HEK293 (cell line): ENCODE results near the gene NRG2.

ENCODE experiments used
- CTCF ChIA-PET: fragments of 350-600 bp; formaldehyde crosslinking; extraction: SDS; loops from one replicate; lab custom pipeline; 2021; ENCODE audit warnings: antibody characterized with exemption; lab: Yijun Ruan, JAX
- POLR2A ChIA-PET: fragments of 300-600 bp; formaldehyde crosslinking; extraction: SDS; loops from one replicate; lab custom pipeline; 2020; ENCODE audit warnings: antibody characterized with exemption, inconsistent platforms; lab: Yijun Ruan, JAX
- H3K27ac ChIP-seq: fragments of 200-500 bp; sonication (Bioruptor generic); 2 replicates; pipeline ENCODE4 v1.5.1; 2014; ENCODE audit warnings: low read depth, low read length, control low read depth, inconsistent platforms; ENCODE audit errors: extremely low read depth
- H3K36me3 ChIP-seq, 2 experiments: fragments of 200-500 bp in 1 of 2; sonication (Bioruptor generic) in 1 of 2; 1 replicate in 1 of 2; 2 replicates in 1 of 2; pipeline ENCODE4 v1.5.1; 2014 to 2017; ENCODE audit warnings: inconsistent platforms in 2 of 2, low read length in 2 of 2; ENCODE audit not compliant: control insufficient read depth in 2 of 2, insufficient read depth in 1 of 2
- H3K4me1 ChIP-seq: fragments of 200-500 bp; sonication (Bioruptor generic); 2 replicates; pipeline ENCODE4 v1.5.1; 2014; ENCODE audit warnings: mild to moderate bottlenecking, low read length, inconsistent platforms; ENCODE audit not compliant: control insufficient read depth, insufficient read depth
- H3K4me3 ChIP-seq: 2 replicates; pipeline ENCODE4 v1.5.1; 2011; ENCODE audit warnings: low read depth, mild to moderate bottlenecking, control low read depth, low read length, moderate library complexity
- H3K9me3 ChIP-seq: fragments of 200-500 bp; sonication (Bioruptor generic); 2 replicates; pipeline ENCODE4 v1.5.1; 2014; ENCODE audit warnings: low read depth, low read length, inconsistent platforms; ENCODE audit not compliant: control insufficient read depth, insufficient read depth
- AEBP2 ChIP-seq: fragments of 450-650 bp; formaldehyde crosslinking; IDR thresholded peaks from 2 replicates; pipeline ENCODE4 v1.5.1; 2016; ENCODE audit warnings: missing biosample characterization, missing genetic modification characterization, borderline replicate concordance
- EGR2 ChIP-seq: fragments of 450-650 bp; formaldehyde crosslinking; IDR thresholded peaks from 2 replicates; pipeline ENCODE4 v1.5.1; 2016; ENCODE audit warnings: low read depth, missing biosample characterization, missing genetic modification characterization
- GLI4 ChIP-seq: fragments of 450-650 bp; formaldehyde crosslinking; IDR thresholded peaks from 2 replicates; pipeline ENCODE4 v1.5.1; 2016; ENCODE audit warnings: missing biosample characterization, missing genetic modification characterization
- KLF10 ChIP-seq: fragments of 450-650 bp; IDR thresholded peaks from 2 replicates; pipeline ENCODE4 v1.5.1; 2018; ENCODE audit warnings: missing biosample characterization, mild to moderate bottlenecking, missing genetic modification characterization
- KLF9 ChIP-seq: fragments of 450-650 bp; formaldehyde crosslinking; IDR thresholded peaks from 2 replicates; pipeline ENCODE4 v1.5.1; 2016; ENCODE audit warnings: missing biosample characterization, missing genetic modification characterization, low read depth
- MZF1 ChIP-seq: fragments of 450-650 bp; formaldehyde crosslinking; IDR thresholded peaks from 2 replicates; pipeline ENCODE4 v1.5.1; 2017; ENCODE audit warnings: missing biosample characterization, missing genetic modification characterization, borderline replicate concordance
- PRDM1 ChIP-seq: fragments of 450-650 bp; formaldehyde crosslinking; IDR thresholded peaks from 2 replicates; pipeline ENCODE4; 2016; ENCODE audit warnings: missing biosample characterization, missing genetic modification characterization
- TRIM28 ChIP-seq: IDR thresholded peaks from 2 replicates; pipeline ENCODE4 v1.6.1; 2011; ENCODE audit warnings: low read length, control low read depth, borderline replicate concordance
- YY2 ChIP-seq: fragments of 450-650 bp; formaldehyde crosslinking; IDR thresholded peaks from 2 replicates; pipeline ENCODE4 v1.5.1; 2016; ENCODE audit warnings: missing biosample characterization, missing genetic modification characterization
- ZFHX2 ChIP-seq: fragments of 450-650 bp; formaldehyde crosslinking; conservative IDR thresholded peaks from 2 replicates; pipeline ENCODE4 v1.5.1; 2016; ENCODE audit warnings: missing biosample characterization, missing genetic modification characterization
- ZFP3 ChIP-seq: fragments of 450-650 bp; formaldehyde crosslinking; IDR thresholded peaks from 2 replicates; pipeline ENCODE4 v1.5.1; 2016; ENCODE audit warnings: low read depth, missing biosample characterization, missing genetic modification characterization
- ZNF211 ChIP-seq: fragments of 450-650 bp; formaldehyde crosslinking; IDR thresholded peaks from 2 replicates; pipeline ENCODE4 v1.5.1; 2016; ENCODE audit warnings: low read depth, missing biosample characterization, missing genetic modification characterization
- ZNF248 ChIP-seq: fragments of 450-650 bp; formaldehyde crosslinking; IDR thresholded peaks from 2 replicates; pipeline ENCODE4 v1.5.1; 2017; ENCODE audit warnings: missing biosample characterization, missing genetic modification characterization
- ZNF266 ChIP-seq: fragments of 450-650 bp; formaldehyde crosslinking; IDR thresholded peaks from 2 replicates; pipeline ENCODE4 v1.5.1; 2016; ENCODE audit warnings: missing biosample characterization, missing genetic modification characterization, low read depth
- ZNF274 ChIP-seq, 2 experiments: fragments of 200-500 bp in 1 of 2; fragments of 450-650 bp in 1 of 2; sonication (Bioruptor generic) in 1 of 2; formaldehyde crosslinking in 1 of 2; IDR thresholded peaks; 2 replicates each; pipeline versions ENCODE4 v1.5.1 to v1.6.1; 2014 to 2016; ENCODE audit warnings: borderline replicate concordance in 1 of 2, inconsistent platforms in 1 of 2, low read length in 1 of 2, missing biosample characterization in 1 of 2, missing genetic modification characterization in 1 of 2
- ZNF335 ChIP-seq: fragments of 450-650 bp; formaldehyde crosslinking; conservative IDR thresholded peaks from 2 replicates; pipeline ENCODE4 v1.5.1; 2016; ENCODE audit warnings: missing biosample characterization, missing genetic modification characterization
- ZNF341 ChIP-seq: fragments of 450-650 bp; formaldehyde crosslinking; IDR thresholded peaks from 2 replicates; pipeline ENCODE4; 2016; ENCODE audit warnings: low read depth, missing biosample characterization, missing genetic modification characterization
- ZNF350 ChIP-seq: fragments of 450-650 bp; formaldehyde crosslinking; IDR thresholded peaks from 2 replicates; pipeline ENCODE4 v1.5.0; 2017; ENCODE audit warnings: missing biosample characterization, mild to moderate bottlenecking, missing genetic modification characterization
- ZNF354C ChIP-seq: fragments of 450-650 bp; formaldehyde crosslinking; IDR thresholded peaks from 2 replicates; pipeline ENCODE4 v1.5.1; 2016; ENCODE audit warnings: missing biosample characterization, missing genetic modification characterization, low read depth, borderline replicate concordance
- ZNF510 ChIP-seq: fragments of 450-650 bp; formaldehyde crosslinking; IDR thresholded peaks from 2 replicates; pipeline ENCODE4 v1.5.1; 2018; ENCODE audit warnings: mild to moderate bottlenecking, missing genetic modification characterization, missing biosample characterization; ENCODE audit not compliant: insufficient replicate concordance
- ZNF514 ChIP-seq: fragments of 450-650 bp; formaldehyde crosslinking; IDR thresholded peaks from 2 replicates; pipeline ENCODE4 v1.5.1; 2016; ENCODE audit warnings: missing biosample characterization, missing genetic modification characterization
- ZNF529 ChIP-seq: fragments of 450-650 bp; formaldehyde crosslinking; IDR thresholded peaks from 2 replicates; pipeline ENCODE4 v1.5.1; 2017; ENCODE audit warnings: missing genetic modification characterization, missing biosample characterization; ENCODE audit not compliant: insufficient replicate concordance
- ZNF664 ChIP-seq: fragments of 450-650 bp; formaldehyde crosslinking; IDR thresholded peaks from 2 replicates; pipeline ENCODE4 v1.5.1; 2016; ENCODE audit warnings: missing biosample characterization, missing genetic modification characterization
- ZNF701 ChIP-seq: fragments of 450-650 bp; formaldehyde crosslinking; IDR thresholded peaks from 2 replicates; pipeline ENCODE4 v1.5.1; 2016; ENCODE audit warnings: missing biosample characterization, missing genetic modification characterization
- ZNF776 ChIP-seq: fragments of 450-650 bp; formaldehyde crosslinking; IDR thresholded peaks from 2 replicates; pipeline ENCODE4 v1.5.0; 2017; ENCODE audit warnings: missing biosample characterization, missing genetic modification characterization, borderline replicate concordance
- ZNF830 ChIP-seq: fragments of 450-650 bp; IDR thresholded peaks from 2 replicates; pipeline ENCODE4 v1.5.0; 2018; ENCODE audit warnings: missing biosample characterization, missing genetic modification characterization, low read depth, mild to moderate bottlenecking, moderate library complexity
- TF ChIP-seq, protein P1 (sequence below): fragments of 450-650 bp; formaldehyde crosslinking; IDR thresholded peaks from 2 replicates; pipeline ENCODE4 v1.5.1; 2017; ENCODE audit warnings: missing biosample characterization, mild to moderate bottlenecking, missing genetic modification characterization, moderate library complexity
- TF ChIP-seq, protein P2 (sequence below): fragments of 450-650 bp; formaldehyde crosslinking; IDR thresholded peaks from 2 replicates; pipeline ENCODE4 v1.5.1; 2016; ENCODE audit warnings: missing biosample characterization, missing genetic modification characterization

Gene NRG2

DNA sequence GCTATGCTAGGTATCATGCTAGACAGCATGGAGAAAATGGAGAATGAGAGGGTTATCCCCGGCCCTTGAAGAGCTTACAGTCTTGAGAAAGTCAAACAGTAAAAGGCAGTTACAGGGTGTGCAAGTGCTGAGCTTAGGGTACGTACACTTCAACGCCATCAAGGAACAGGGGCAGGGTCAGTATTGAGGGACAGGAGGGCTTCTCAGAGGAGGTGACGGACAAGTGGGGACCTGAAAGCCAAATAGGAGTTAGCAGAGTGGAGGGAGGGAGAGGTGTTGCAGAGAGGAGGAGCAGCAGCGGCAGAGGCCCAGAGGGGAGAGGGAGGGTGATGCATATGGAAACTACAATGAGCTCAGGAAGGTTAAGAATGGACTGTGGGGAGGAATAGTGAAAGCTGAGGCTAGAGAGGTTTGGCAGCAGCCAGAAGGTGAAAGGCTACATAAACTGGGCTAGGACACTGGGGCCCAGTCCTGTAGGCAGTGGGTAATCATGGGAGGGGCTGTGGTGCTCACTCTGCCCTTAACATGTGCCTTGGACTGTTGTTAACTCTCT, 88.0 kb downstream of the NRG2 start:
- CTCF ChIA-PET, result interaction anchor here (0.6 to 7.0 kb wide), 2 partner anchors 13 to 179 kb away, joined by 4 to 99 read pairs; no protein-coding TSS in a partner anchor
- no peak overlapping the region for H3K4me3 ChIP-seq
- H3K4me1 ChIP-seq, result peaks cover 10% of the 10 kb centered on the region
- POLR2A ChIA-PET, result no interaction called here
- H3K27ac ChIP-seq, result no peak overlapping the region
- TF ChIP-seq ZFHX2 (tag by site-specific recombination) (no peak), ZNF248 (tag by site-specific recombination) (no peak), ZNF350 (tag by site-specific recombination) (no peak), ZNF776 (tag by site-specific recombination) (no peak), ZFP3 (tag by site-specific recombination) (peak; percentile 58; the same call in 1 of the 2 replicates), KLF9 (tag by site-specific recombination) (no peak), ZNF341 (tag by site-specific recombination) (no peak), ZNF664 (tag by site-specific recombination) (no peak), KLF10 (tag by site-specific recombination) (no peak), MZF1 (no peak), PRDM1 (tag by site-specific recombination) (peak; percentile 41; the same call in 1 of the 2 replicates), ZNF354C (tag by site-specific recombination) (no peak)
- H3K36me3 ChIP-seq, result no peaks in the 10 kb centered on the region
- no peaks in the 10 kb centered on the region for H3K9me3 ChIP-seq

GRCh38 chr5:139954462-139954861, 88.6 kb downstream of the NRG2 start:
- H3K4me1 ChIP-seq, result peaks cover 10% of the 10 kb centered on the region
- POLR2A ChIA-PET, result no interaction called here
- no peaks in the 10 kb centered on the region for H3K36me3 ChIP-seq
- TF ChIP-seq, protein P1, sequence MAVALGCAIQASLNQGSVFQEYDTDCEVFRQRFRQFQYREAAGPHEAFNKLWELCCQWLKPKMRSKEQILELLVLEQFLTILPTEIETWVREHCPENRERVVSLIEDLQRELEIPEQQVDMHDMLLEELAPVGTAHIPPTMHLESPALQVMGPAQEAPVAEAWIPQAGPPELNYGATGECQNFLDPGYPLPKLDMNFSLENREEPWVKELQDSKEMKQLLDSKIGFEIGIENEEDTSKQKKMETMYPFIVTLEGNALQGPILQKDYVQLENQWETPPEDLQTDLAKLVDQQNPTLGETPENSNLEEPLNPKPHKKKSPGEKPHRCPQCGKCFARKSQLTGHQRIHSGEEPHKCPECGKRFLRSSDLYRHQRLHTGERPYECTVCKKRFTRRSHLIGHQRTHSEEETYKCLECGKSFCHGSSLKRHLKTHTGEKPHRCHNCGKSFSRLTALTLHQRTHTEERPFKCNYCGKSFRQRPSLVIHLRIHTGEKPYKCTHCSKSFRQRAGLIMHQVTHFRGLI (tag by site-specific recombination), result no peak
- TF ChIP-seq ZNF514, result no peak
- 0 out of 2 replicates have a peak, but pooled peaks have one; percentile 17 for TF ChIP-seq EGR2 (tag by site-specific recombination)
- TF ChIP-seq ZNF701, result no peak
- TF ChIP-seq, all 188 proteins: peak for 1
- CTCF ChIA-PET, result interaction anchor here (0.6 to 7.0 kb wide), 2 partner anchors 14 to 178 kb away, joined by 4 to 99 read pairs; no protein-coding TSS in a partner anchor
- Histone ChIP-seq H3K4me3 (no peak overlapping the region), H3K27ac (no peak overlapping the region), H3K9me3 (no peaks in the 10 kb centered on the region)

- POLR2A ChIA-PET, result no interaction called here
- CTCF ChIA-PET, result interaction anchor here (1.8 kb wide), 1 partner anchor 15 kb away, joined by 4 read pairs; no protein-coding TSS in a partner anchor
- Histone ChIP-seq H3K4me1 (peaks cover 10% of the 10 kb centered on the region), H3K4me3 (no peak overlapping the region), H3K27ac (no peak overlapping the region), H3K36me3 (no peaks in the 10 kb centered on the region), H3K9me3 (no peaks in the 10 kb centered on the region)
- TF ChIP-seq ZNF529 (tag by site-specific recombination) (no peak), YY2 (tag by site-specific recombination) (no peak), ZNF335 (no peak), ZNF830 (tag by site-specific recombination) (no peak), ZNF211 (tag by site-specific recombination) (no peak), GLI4 (no peak), ZNF510 (tag by site-specific recombination) (no peak), ZNF274 (IDR thresholded peaks at IDR 0.05; ENCODE audit: low read length) (no peak), ZNF274 (tag by site-specific recombination; IDR thresholded peaks at IDR 0.05; ENCODE audit: borderline replicate concordance) (no peak), ZNF266 (tag by site-specific recombination) (no peak), AEBP2 (tag by site-specific recombination) (no peak), TRIM28 (no peak)
- TF ChIP-seq, protein P2, sequence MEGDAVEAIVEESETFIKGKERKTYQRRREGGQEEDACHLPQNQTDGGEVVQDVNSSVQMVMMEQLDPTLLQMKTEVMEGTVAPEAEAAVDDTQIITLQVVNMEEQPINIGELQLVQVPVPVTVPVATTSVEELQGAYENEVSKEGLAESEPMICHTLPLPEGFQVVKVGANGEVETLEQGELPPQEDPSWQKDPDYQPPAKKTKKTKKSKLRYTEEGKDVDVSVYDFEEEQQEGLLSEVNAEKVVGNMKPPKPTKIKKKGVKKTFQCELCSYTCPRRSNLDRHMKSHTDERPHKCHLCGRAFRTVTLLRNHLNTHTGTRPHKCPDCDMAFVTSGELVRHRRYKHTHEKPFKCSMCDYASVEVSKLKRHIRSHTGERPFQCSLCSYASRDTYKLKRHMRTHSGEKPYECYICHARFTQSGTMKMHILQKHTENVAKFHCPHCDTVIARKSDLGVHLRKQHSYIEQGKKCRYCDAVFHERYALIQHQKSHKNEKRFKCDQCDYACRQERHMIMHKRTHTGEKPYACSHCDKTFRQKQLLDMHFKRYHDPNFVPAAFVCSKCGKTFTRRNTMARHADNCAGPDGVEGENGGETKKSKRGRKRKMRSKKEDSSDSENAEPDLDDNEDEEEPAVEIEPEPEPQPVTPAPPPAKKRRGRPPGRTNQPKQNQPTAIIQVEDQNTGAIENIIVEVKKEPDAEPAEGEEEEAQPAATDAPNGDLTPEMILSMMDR (tag by site-specific recombination), result no peak
Observed at GRCh38 chr5:139954022-139954421, 89.1 kb downstream of the NRG2 start.
